NCI-H82 treated with DMSO at 0.1 percent for 48 hours (cell line): Measurements from ENCODE around the gene RIMBP3C.
"Not testable (repeated sequence)": the region's sequence is repeated elsewhere in the genome, so short reads cannot be mapped to it uniquely, and the experiment has no call there.

Experiments used
- DNase-seq: peaks from one replicate; lab custom pipeline; 2025; ENCODE audit not compliant: unreplicated experiment; lab: John Stamatoyannopoulos, UW

Gene RIMBP3C

DNA sequence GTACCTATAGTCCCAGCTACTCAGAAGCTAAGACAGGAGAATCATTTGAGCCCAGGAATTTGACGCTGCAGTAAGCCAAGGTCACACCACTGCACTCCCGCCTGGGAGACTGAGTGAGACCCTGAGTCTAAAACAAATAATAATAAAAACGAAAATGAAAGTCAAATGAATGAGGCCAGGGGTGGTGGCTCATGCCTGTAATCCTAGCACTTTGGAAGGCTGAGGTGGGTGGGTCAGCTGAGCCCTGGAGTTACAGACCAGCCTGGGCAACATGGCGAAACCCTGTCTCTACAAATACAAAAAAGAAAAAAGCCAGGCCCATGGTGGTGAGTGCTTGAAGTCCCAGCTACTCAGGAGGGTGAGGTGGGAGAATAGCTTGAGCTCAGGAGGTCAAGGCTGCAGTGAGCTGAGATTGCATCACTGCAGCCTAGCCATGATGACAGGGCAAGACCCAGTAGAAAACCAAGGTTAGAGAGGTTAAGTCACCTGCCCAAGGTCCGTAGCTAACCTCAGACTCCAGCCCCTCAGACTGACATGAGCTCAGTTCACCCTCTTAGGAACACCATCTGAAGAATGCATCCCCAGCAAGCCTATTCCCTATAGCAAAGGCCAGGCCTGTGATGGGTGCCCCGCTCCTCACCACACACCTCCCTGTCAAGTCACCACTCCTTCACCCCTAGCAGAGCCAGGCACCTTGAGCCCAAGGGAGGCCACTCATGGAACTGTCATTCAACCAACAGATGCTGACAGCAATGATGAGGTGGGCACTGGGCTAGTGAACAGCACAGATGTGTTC lies 24.4 kb downstream of the RIMBP3C start:
- not testable (repeated sequence) for DNase-seq

DNA sequence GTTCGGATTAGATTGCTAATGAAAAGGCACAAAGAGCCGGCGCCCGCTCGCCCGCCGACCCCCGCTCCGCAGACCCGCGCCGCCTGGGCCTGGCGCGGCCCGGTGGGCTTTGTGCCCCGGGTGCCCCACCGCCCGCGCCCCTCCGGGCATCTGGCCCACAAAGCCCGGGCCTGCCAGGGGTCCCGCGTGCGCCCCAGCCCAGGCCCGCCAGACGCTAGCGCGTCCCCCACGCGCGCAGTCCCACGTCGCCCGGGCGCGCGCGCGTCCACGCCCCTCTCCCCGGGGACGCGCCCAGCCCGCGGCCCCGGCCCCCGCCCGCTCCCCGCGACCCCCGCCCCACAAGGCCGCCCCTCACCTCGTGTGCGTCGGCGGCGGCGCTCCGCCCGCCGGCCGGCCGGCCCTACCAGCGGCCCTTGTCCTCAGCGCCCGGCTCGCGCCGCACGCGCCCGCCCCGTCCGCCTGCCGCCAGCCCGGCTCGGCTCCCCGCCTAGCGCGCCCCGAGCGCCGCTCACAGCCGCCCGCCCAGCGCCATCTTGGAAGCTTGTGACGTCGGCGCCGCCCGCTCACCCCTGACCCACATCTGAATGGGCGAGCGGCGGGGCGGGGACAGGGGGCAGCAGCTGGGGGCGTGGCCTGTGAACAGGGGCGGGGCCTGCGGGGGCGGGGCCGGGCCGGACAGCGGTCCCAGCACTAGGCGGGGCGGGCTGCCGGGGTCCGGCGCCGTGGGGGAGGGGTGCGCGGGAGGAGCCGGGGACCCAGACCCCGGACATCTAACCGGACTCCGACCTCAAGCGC lies 34.1 kb downstream of the RIMBP3C start:
- DNase-seq, result not testable (repeated sequence)

DNA sequence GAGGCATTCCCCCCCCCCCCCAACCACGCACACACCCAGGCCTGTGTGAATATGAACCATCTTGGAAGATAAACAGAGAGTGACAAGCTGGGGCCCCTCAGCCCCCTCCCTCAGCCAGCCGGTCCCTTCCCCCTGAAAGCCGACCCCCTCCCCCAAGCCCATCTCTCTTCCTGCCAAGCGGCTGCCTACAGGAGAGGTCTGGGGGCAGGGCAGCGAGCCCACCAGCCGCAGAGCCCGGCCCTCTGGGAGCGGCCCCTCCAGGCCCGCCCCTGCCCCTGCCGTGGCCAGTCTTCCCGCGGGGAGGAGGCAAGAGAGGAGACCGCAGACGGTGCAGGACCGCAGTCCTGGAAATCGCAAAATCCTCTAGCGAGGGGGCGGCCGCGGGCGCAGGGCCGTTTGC lies 34.7 kb downstream of the RIMBP3C start:
- not testable (repeated sequence) for DNase-seq

DNA sequence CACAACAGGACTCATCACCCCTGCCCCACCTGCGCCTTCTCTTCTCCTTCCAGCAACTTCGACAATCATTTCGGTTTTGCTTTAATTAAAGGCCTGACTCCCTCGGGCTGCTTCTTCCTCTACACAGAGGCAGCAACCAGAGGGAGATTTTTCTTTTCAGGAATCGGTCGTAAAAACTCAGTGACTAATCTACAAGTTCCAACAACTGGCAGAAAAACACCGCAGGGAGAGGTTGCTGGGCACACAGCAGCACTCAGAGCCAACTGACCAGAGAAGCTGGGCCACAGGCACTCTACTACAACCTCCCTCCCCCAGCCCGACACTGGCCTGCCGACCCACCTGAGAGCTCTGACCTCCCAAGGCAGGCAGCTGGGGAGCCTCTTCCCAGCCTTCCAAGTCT lies 36.0 kb downstream of the RIMBP3C start:
- DNase-seq, result not testable (repeated sequence)

DNA sequence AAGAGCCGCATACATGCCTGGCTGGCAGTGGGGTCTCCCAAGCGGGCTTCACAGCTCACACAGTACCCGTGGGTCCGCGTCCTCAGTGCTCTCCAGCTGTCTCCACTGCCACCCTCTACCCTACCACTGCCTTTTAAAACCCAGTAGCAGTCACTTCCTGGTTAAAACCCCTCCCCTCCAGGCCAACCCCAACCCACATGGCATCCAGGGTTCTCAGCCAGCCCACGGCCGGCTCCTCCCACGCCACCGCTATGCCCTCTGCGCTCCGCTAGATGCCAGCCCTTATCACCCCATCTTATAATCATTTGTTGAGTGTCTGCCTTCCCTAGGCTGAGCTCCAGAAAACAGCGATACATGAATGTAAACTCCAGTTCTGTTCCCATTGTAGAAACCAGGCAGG lies 37.1 kb downstream of the RIMBP3C start:
- not testable (repeated sequence) for DNase-seq

DNA sequence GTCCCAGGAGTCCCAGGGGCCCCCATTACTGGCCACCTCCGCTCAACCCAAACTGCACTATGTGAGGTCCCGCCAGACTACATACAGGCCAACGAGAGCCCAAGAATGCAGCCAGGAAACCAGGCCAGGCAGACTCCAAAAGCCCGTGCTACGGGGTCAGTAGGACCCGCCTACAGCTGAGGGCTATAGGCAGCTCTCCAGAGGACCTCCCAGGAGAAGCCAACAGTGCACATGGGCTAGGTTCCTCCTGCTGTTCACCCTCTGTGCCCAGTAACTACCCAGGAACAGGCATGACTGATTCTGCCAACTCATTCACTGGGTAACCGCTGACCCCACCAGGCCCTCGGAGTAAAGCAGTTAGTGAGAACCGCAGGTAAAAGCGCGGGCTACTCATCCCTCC lies 39.2 kb downstream of the RIMBP3C start:
- not testable (repeated sequence) for DNase-seq

DNA sequence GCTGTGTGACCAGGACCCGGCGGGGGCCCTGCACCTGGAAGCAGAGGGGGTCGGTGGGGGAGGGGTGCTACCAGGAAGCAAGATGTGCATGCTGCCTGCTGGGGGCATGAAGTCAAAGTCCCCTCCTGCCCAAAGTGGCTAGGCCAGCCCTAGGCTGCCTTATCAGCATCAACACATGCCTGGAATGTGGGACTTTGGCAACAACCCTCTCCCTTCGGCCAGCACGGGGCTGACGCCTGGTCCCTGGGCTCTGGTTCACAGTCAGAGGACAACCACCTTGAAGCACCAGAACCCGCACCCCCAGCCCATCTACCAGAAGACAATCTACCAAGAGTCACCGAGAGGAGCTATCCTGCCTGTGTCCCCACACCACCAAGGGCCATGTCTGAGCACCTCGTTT lies 40.9 kb downstream of the RIMBP3C start:
- DNase-seq, result not testable (repeated sequence)

DNA sequence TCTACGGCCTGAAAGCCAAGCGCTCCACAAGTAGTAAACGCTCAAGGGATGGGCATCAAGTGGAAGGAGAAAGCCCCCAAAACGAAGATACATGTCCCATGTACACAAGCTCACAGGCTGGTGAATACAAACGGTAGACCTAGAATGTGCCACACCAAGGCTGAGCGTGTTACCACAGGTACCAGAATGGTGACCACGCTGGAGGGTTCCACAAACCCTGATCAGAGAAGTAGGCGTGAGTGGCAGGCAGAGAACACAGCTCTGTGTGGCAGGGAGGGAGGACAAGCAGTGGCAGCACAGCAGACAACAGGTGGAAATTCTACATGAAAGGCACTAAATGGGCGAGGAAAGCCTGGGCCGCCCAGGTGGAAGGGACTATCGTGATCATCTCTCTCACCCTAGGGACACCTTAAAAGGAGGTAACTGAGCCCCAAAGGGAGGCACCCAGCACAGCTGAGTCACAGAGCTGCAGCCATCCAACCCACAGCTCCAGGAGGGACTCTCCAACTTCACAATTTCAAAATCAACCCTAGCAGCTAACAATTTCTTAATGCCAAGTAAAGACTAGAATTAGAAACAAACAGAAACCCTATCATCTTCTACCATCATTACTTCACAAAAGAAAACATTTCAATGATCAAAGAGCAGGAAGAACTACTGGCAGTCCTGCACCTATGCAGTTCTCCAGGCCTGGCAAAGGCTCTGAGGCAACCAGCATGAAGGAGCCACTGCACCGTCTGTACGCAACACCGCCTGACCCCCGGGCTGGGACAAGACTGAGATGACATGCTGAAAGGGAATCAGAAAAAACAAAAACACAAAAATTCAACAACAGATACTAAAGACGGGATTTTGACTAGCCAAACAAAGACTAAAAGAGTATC lies 51.4 kb downstream of the RIMBP3C start:
- DNase-seq, result not testable (repeated sequence)

DNA sequence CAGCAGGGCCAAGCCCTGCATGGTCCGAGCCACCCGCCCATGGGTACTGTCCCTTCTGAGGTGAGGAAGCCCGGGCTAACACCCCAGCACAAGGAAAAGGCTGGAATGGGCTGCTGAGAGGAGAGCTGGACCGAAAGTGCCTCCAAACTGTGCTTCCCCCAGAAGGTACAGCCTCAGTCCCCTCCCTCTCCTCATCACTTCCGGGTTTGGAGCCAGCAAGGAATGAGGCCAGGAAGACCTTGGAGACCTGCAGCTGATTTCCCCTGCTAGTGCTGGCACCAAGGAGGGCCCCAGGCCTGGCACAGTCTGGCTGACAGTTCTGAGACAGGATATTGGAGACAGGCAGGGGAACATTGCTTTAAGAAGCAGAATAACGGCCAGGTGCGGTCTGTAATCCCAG lies 52.8 kb downstream of the RIMBP3C start:
- not testable (repeated sequence) for DNase-seq

DNA sequence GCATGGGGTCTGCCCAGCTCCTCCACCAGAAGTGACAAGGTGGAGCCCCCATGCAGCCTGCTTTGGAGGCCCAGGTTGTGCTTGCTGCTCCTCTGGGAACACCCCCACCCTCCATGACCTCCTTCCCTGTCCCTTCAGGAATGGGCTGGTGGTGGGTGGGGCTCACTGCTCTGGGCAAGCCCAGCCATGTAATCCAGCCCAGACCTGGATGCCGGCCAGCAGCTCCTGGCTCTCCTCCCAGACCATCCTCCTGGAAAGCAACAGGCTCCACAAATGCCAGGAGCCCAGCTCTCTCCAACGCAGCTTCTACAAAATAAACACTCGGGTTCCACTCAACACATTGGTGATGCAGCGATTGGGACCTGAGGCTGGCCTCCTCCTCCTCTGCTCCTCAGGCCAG lies 53.3 kb downstream of the RIMBP3C start:
- DNase-seq, result not testable (repeated sequence)
